ENCODE results near the gene SLFN5.
"Not testable (repeated sequence)": the region's sequence is repeated elsewhere in the genome, so short reads cannot be mapped to it uniquely, and the experiment has no call there.

Gene SLFN5

GRCh38 chr17:35242805-35243560 is at the start of gene SLFN5:
Gene SLFN5, plus strand, starts transcription at chr17:35243072. Its CDS starts 15,619 bp downstream, at chr17:35258691.
- peak; percentile 74 for DNase-seq

GRCh38 chr17:35194001-35194400 is 48.9 kb upstream of the SLFN5 start, which contains the start of gene SLC35G3:
Gene SLC35G3, minus strand, starts transcription at chr17:35194393. Its CDS starts 86 bp downstream, at chr17:35194307.
- not testable (repeated sequence) for DNase-seq

GRCh38 chr17:35195062-35195461 is 47.8 kb upstream of the SLFN5 start:
- DNase-seq, result not testable (repeated sequence)

GRCh38 chr17:35202582-35202981 is 40.3 kb upstream of the SLFN5 start:
- not testable (repeated sequence) for DNase-seq

- no peak for DNase-seq
These were observed 32.1 kb upstream of the SLFN5 start for GRCh38 chr17:35210741-35211140.

GRCh38 chr17:35212668-35213067 is 30.2 kb upstream of the SLFN5 start:
- DNase-seq, result no peak

- no peak for DNase-seq
These were observed 29.4 kb upstream of the SLFN5 start for GRCh38 chr17:35213412-35213940.

- no peak for DNase-seq
These were observed 28.7 kb upstream of the SLFN5 start for GRCh38 chr17:35214192-35214591.

GRCh38 chr17:35214631-35215273 is 28.1 kb upstream of the SLFN5 start:
- no peak for DNase-seq

GRCh38 chr17:35217107-35217506 is 25.8 kb upstream of the SLFN5 start:
- DNase-seq, result no peak

GRCh38 chr17:35218915-35219314 is 24.0 kb upstream of the SLFN5 start:
- DNase-seq, result peak; percentile 68

GRCh38 chr17:35222452-35222851 is 20.4 kb upstream of the SLFN5 start:
- no peak for DNase-seq

GRCh38 chr17:35224436-35224835 is 18.4 kb upstream of the SLFN5 start:
- no peak for DNase-seq

GRCh38 chr17:35227546-35227945 is 15.3 kb upstream of the SLFN5 start:
- DNase-seq, result no peak

GRCh38 chr17:35229638-35230037 is 13.2 kb upstream of the SLFN5 start:
- DNase-seq, result no peak

GRCh38 chr17:35234315-35234714 is 8.6 kb upstream of the SLFN5 start:
- DNase-seq, result not testable (repeated sequence)

GRCh38 chr17:35235289-35235688 is 7.6 kb upstream of the SLFN5 start:
- no peak for DNase-seq

GRCh38 chr17:35235917-35236316 is 7.0 kb upstream of the SLFN5 start:
- no peak for DNase-seq

- no peak for DNase-seq
These were observed 6.1 kb upstream of the SLFN5 start for GRCh38 chr17:35236821-35237220.

- no peak for DNase-seq
These were observed 4.1 kb upstream of the SLFN5 start for GRCh38 chr17:35238821-35239220.

- no peak for DNase-seq
These were observed 3.0 kb upstream of the SLFN5 start for GRCh38 chr17:35239823-35240222.

GRCh38 chr17:35240861-35241260 is 2.0 kb upstream of the SLFN5 start:
- no peak for DNase-seq

- DNase-seq, result no peak
These were observed 1.4 kb upstream of the SLFN5 start for GRCh38 chr17:35241520-35241919.

- peak; percentile 53 for DNase-seq
These were observed 591 bp upstream of the SLFN5 start for GRCh38 chr17:35242158-35242804.
